WTC11 (cell line): Measurements from ENCODE around the gene UIMC1. TPM values are rescaled to one million over a fixed set of nuclear protein-coding genes. Genes with fewer than 3 reads are reported as not detected.

ENCODE experiments used
- ATAC-seq: fragments of 200-7000 bp; cut with Tn5 transposase; 2 replicates; pipeline ENCODE4 v1.10.0; 2021; ENCODE audit warnings: mild to moderate bottlenecking, moderate library complexity
- CTCF ChIA-PET: fragments of 300-600 bp; sonication (Branson Sonifier 250); formaldehyde crosslinking; loops from one replicate; lab custom pipeline; 2021; ENCODE audit warnings: antibody characterized with exemption; lab: Charles Lee
- POLR2A ChIA-PET: fragments of 350-600 bp; sonication (Branson Sonifier 250); formaldehyde crosslinking; loops from one replicate; lab custom pipeline; 2021; ENCODE audit warnings: antibody characterized with exemption; lab: Charles Lee
- DNase-seq: peaks from one replicate; pipeline ENCODE4 v3.0.0; 2021; ENCODE audit warnings: low spot score
- H3K27ac Mint-ChIP-seq: 2 replicates; pipeline ENCODE4 v1.8.0; 2021; ENCODE audit warnings: mixed read lengths
- H3K27me3 Mint-ChIP-seq: 2 replicates; pipeline ENCODE4 v1.8.0; 2021; ENCODE audit warnings: low read depth, mild to moderate bottlenecking, moderate library complexity, mixed read lengths
- H3K36me3 Mint-ChIP-seq: 2 replicates; pipeline ENCODE4 v1.8.0; 2021; ENCODE audit warnings: mixed read lengths
- H3K4me1 Mint-ChIP-seq: 2 replicates; pipeline ENCODE4 v1.8.0; 2022; ENCODE audit warnings: mixed read lengths
- H3K4me3 Mint-ChIP-seq: 2 replicates; pipeline ENCODE4 v1.8.0; 2021; ENCODE audit warnings: mild to moderate bottlenecking, moderate library complexity, mixed read lengths
- H3K9me3 Mint-ChIP-seq: 2 replicates; pipeline ENCODE4 v1.8.0; 2021; ENCODE audit warnings: mixed read lengths
- CBFB ChIP-seq: sonication (generic); formaldehyde crosslinking; IDR thresholded peaks from 2 replicates; pipeline ENCODE4 v1.8.1; 2022; ENCODE audit warnings: mild to moderate bottlenecking, low read depth, missing genetic modification reagents
- CREM ChIP-seq: sonication (generic); formaldehyde crosslinking; IDR thresholded peaks from 2 replicates; pipeline ENCODE4 v1.8.1; 2022; ENCODE audit warnings: mild to moderate bottlenecking, missing genetic modification reagents, moderate library complexity
- FOXP1 ChIP-seq: sonication (generic); formaldehyde crosslinking; IDR thresholded peaks from 2 replicates; pipeline ENCODE4 v1.8.0; 2022; ENCODE audit warnings: missing genetic modification reagents, mild to moderate bottlenecking, moderate library complexity, borderline replicate concordance
- GABPB1 ChIP-seq: sonication (generic); formaldehyde crosslinking; IDR thresholded peaks from 2 replicates; pipeline ENCODE4 v1.8.1; 2023; ENCODE audit warnings: mild to moderate bottlenecking, missing genetic modification reagents
- NFATC4 ChIP-seq: fragments of 250-450 bp; sonication (Bioruptor Pico); IDR thresholded peaks from 2 replicates; pipeline ENCODE4 v1.9.0; 2021; ENCODE audit warnings: mild to moderate bottlenecking
- NFE2L1 ChIP-seq: sonication (generic); formaldehyde crosslinking; IDR thresholded peaks from 2 replicates; pipeline ENCODE4 v1.8.1; 2023; ENCODE audit warnings: missing genetic modification reagents
- OVOL2 ChIP-seq: fragments of 250-450 bp; sonication (Bioruptor Pico); IDR thresholded peaks from 2 replicates; pipeline ENCODE4 v1.9.0; 2021; ENCODE audit warnings: mild to moderate bottlenecking, borderline replicate concordance
- PRRX2 ChIP-seq: fragments of 250-450 bp; sonication (Bioruptor Pico); IDR thresholded peaks from 2 replicates; pipeline ENCODE4 v1.8.0; 2021; ENCODE audit warnings: mild to moderate bottlenecking
- RELA ChIP-seq: sonication (generic); formaldehyde crosslinking; IDR thresholded peaks from 2 replicates; pipeline ENCODE4 v1.8.1; 2022; ENCODE audit warnings: missing genetic modification reagents, mild to moderate bottlenecking, borderline replicate concordance
- SMAD3 ChIP-seq: sonication (generic); formaldehyde crosslinking; IDR thresholded peaks from 2 replicates; pipeline ENCODE4 v1.8.0; 2022; ENCODE audit warnings: missing genetic modification reagents, mild to moderate bottlenecking, borderline replicate concordance
- TCF7 ChIP-seq: sonication (generic); formaldehyde crosslinking; IDR thresholded peaks from 2 replicates; pipeline ENCODE4 v1.8.0; 2022; ENCODE audit warnings: mild to moderate bottlenecking, low read depth, missing genetic modification reagents, moderate library complexity
- TEAD1 ChIP-seq: sonication (generic); formaldehyde crosslinking; IDR thresholded peaks from 2 replicates; pipeline ENCODE4 v1.8.0; 2022; ENCODE audit warnings: mild to moderate bottlenecking, missing genetic modification reagents
- ZBTB21 ChIP-seq: sonication (generic); formaldehyde crosslinking; IDR thresholded peaks from 2 replicates; pipeline ENCODE4 v1.8.1; 2023; ENCODE audit warnings: mild to moderate bottlenecking, missing genetic modification reagents, borderline replicate concordance
- ZBTB43 ChIP-seq: sonication (generic); formaldehyde crosslinking; IDR thresholded peaks from 2 replicates; pipeline ENCODE4 v1.8.1; 2023; ENCODE audit warnings: mild to moderate bottlenecking, missing genetic modification reagents
- ZNF121 ChIP-seq: sonication (generic); formaldehyde crosslinking; IDR thresholded peaks from 2 replicates; pipeline ENCODE4 v1.8.0; 2023; ENCODE audit warnings: missing genetic modification reagents
- ZNF232 ChIP-seq: sonication (generic); formaldehyde crosslinking; IDR thresholded peaks from 2 replicates; pipeline ENCODE4 v1.8.0; 2022; ENCODE audit warnings: mild to moderate bottlenecking, missing genetic modification reagents
- ZNF512 ChIP-seq: sonication (generic); formaldehyde crosslinking; IDR thresholded peaks from 2 replicates; pipeline ENCODE4 v1.8.1; 2022; ENCODE audit warnings: missing genetic modification reagents, borderline replicate concordance
- total RNA-seq: library from RNA; stranded (reverse); gene quantifications from 3 replicates; pipeline ENCODE4 v1.2.3, GENCODE V29; 2021
- TF ChIP-seq, protein P1 (sequence below): sonication (generic); formaldehyde crosslinking; IDR thresholded peaks from 2 replicates; pipeline ENCODE4 v1.8.1; 2023; ENCODE audit warnings: mild to moderate bottlenecking, moderate library complexity, missing genetic modification reagents
- TF ChIP-seq, protein P2 (sequence below): sonication (generic); formaldehyde crosslinking; IDR thresholded peaks from 2 replicates; pipeline ENCODE4 v1.8.1; 2023; ENCODE audit warnings: mild to moderate bottlenecking, missing genetic modification reagents
- TF ChIP-seq, protein P3 (sequence below): sonication (generic); formaldehyde crosslinking; conservative IDR thresholded peaks from 2 replicates; pipeline ENCODE4 v1.8.1; 2022; ENCODE audit warnings: mild to moderate bottlenecking, missing genetic modification reagents
- TF ChIP-seq, protein P4 (sequence below): sonication (generic); formaldehyde crosslinking; IDR thresholded peaks from 2 replicates; pipeline ENCODE4 v1.8.0; 2022; ENCODE audit warnings: mild to moderate bottlenecking, missing genetic modification reagents

Gene UIMC1
- total RNA-seq, 1 experiment from 2014 or later = 48.0 TPM

GRCh38 chr5:176888865-176889165 is 117.8 kb downstream of the UIMC1 start (continued):
- TF ChIP-seq CBFB (CRISPR knock-in tag) = no peak
- TF ChIP-seq, protein P1, sequence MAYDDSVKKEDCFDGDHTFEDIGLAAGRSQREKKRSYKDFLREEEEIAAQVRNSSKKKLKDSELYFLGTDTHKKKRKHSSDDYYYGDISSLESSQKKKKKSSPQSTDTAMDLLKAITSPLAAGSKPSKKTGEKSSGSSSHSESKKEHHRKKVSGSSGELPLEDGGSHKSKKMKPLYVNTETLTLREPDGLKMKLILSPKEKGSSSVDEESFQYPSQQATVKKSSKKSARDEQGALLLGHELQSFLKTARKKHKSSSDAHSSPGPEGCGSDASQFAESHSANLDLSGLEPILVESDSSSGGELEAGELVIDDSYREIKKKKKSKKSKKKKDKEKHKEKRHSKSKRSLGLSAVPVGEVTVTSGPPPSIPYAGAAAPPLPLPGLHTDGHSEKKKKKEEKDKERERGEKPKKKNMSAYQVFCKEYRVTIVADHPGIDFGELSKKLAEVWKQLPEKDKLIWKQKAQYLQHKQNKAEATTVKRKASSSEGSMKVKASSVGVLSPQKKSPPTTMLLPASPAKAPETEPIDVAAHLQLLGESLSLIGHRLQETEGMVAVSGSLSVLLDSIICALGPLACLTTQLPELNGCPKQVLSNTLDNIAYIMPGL (CRISPR knock-in tag) = no peak

DNA sequence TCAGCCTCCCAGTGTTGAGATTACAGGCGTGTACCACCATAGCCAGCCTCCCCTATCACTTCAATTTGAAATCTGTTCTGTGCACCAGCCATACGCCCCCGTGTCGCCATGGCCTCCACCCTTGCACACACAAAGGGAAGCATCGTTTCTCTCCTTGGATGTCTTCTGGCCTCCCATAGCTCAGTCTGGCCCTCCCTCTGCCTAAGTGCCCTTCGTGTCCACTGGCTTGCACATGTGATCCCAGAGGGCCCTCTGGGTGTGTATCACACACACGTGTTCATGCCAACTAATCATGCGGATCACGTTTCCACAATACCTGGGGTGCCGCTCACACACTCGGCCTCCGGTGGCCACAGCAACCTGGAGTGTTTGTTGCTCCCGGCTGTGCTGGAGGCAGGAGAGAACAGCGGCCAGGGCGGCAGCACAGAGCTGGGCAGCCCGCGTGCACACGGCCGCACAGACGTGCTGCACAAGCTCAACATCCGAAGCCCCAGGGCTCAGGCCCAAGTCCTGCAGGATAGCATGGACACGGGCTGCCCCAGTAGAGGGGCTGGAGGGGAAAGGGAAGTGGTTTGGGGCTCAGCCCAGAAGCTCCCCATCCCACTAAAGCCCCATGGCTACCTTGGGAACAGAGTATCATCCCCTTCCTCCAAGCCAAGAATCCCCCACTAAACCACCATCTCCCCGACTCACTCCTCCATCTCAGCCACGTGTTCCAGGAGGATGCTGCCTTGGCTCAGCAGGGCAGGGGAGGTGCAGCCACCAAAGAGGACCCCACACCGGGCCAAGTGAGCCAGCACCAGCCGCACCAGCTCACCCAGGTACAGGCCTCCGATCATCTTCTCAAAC is 118.3 kb downstream of the UIMC1 start:
- Mint-ChIP-seq H3K4me1 (no peaks in the 10 kb centered on the region), H3K9me3 (no peaks in the 10 kb centered on the region), H3K36me3 (no peaks in the 10 kb centered on the region), H3K27ac (no peak overlapping the region), H3K4me3 (no peak overlapping the region), H3K27me3 (no peaks in the 10 kb centered on the region; the same call in 1 of the 2 replicates)
- DNase-seq (no peak), ATAC-seq (no peak)
- no peak for TF ChIP-seq TEAD1 (CRISPR knock-in tag)
- TF ChIP-seq RELA (CRISPR knock-in tag) = no peak
- no peak for TF ChIP-seq ZBTB21
- TF ChIP-seq, protein P2, sequence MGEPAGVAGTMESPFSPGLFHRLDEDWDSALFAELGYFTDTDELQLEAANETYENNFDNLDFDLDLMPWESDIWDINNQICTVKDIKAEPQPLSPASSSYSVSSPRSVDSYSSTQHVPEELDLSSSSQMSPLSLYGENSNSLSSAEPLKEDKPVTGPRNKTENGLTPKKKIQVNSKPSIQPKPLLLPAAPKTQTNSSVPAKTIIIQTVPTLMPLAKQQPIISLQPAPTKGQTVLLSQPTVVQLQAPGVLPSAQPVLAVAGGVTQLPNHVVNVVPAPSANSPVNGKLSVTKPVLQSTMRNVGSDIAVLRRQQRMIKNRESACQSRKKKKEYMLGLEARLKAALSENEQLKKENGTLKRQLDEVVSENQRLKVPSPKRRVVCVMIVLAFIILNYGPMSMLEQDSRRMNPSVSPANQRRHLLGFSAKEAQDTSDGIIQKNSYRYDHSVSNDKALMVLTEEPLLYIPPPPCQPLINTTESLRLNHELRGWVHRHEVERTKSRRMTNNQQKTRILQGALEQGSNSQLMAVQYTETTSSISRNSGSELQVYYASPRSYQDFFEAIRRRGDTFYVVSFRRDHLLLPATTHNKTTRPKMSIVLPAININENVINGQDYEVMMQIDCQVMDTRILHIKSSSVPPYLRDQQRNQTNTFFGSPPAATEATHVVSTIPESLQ (CRISPR knock-in tag) = no peak
- TF ChIP-seq NFE2L1 (CRISPR knock-in tag) = no peak
- no peak for TF ChIP-seq GABPB1
- TF ChIP-seq SMAD3 (CRISPR knock-in tag) = no peak
- no peak for TF ChIP-seq ZNF232 (CRISPR knock-in tag)
- no peak for TF ChIP-seq OVOL2 (CRISPR knock-in tag)
- no peak for TF ChIP-seq FOXP1 (CRISPR knock-in tag)
- TF ChIP-seq ZNF121 = no peak
- TF ChIP-seq, protein P3, sequence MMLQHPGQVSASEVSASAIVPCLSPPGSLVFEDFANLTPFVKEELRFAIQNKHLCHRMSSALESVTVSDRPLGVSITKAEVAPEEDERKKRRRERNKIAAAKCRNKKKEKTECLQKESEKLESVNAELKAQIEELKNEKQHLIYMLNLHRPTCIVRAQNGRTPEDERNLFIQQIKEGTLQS (CRISPR knock-in tag) = no peak
- TF ChIP-seq, protein P4, sequence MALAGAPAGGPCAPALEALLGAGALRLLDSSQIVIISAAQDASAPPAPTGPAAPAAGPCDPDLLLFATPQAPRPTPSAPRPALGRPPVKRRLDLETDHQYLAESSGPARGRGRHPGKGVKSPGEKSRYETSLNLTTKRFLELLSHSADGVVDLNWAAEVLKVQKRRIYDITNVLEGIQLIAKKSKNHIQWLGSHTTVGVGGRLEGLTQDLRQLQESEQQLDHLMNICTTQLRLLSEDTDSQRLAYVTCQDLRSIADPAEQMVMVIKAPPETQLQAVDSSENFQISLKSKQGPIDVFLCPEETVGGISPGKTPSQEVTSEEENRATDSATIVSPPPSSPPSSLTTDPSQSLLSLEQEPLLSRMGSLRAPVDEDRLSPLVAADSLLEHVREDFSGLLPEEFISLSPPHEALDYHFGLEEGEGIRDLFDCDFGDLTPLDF (CRISPR knock-in tag) = no peak
- no peak for TF ChIP-seq PRRX2 (CRISPR knock-in tag)
- TF ChIP-seq CREM (CRISPR knock-in tag) = no peak
- TF ChIP-seq TCF7 = no peak
- no peak for TF ChIP-seq ZBTB43 (CRISPR knock-in tag)
- no peak for TF ChIP-seq NFATC4 (CRISPR knock-in tag)
- no peak for TF ChIP-seq ZNF512 (CRISPR knock-in tag)
- ChIA-PET CTCF (interaction anchor here (0.5 to 1.1 kb wide), 4 partner anchors 71 to 242 kb away, joined by 3 to 5 read pairs (median 4); no protein-coding TSS in a partner anchor), POLR2A (no interaction called here)
